Gastrocnemius medialis (tissue), 4 donors: Measurements from ENCODE around the gene DIP2C.

Experiments used
- CTCF ChIP-seq, 5 experiments: fragments of 450-650 bp in 3 of 5; fragments of 200-600 bp in 2 of 5; sonication (generic) in 2 of 5; IDR thresholded peaks in 4 of 5; conservative IDR thresholded peaks in 1 of 5; 1 replicate in 4 of 5; 2 replicates in 1 of 5; pipeline ENCODE4 v1.5.1; 2016 to 2019; ENCODE audit warnings: antibody characterized with exemption in 5 of 5, mild to moderate bottlenecking in 3 of 5, moderate library complexity in 3 of 5
- POLR2A ChIP-seq, 2 donors: fragments of 450-650 bp; IDR thresholded peaks; one replicate each; pipeline ENCODE4 v1.6.1; 2017; ENCODE audit warnings: antibody characterized with exemption in 2 of 2, mild to moderate bottlenecking in 2 of 2, moderate library complexity in 2 of 2

- TF ChIP-seq CTCF (IDR thresholded peaks at IDR 0.05 in 4 of 5, conservative IDR thresholded peaks at IDR 0.05 in 1 of 5) = no peak
- no peak for TF ChIP-seq POLR2A (IDR thresholded peaks at IDR 0.05)
These were observed 229.7 kb downstream of the DIP2C start for GRCh38 chr10:459743-460142.
